Ishikawa (cell line): ENCODE results near the gene OXCT2.

ENCODE experiments used
- CEBPB ChIP-seq: IDR thresholded peaks from 2 replicates; pipeline ENCODE4 v1.6.1; 2012
- CREB1 ChIP-seq: IDR thresholded peaks from 2 replicates; pipeline ENCODE4 v1.6.1; 2012; ENCODE audit warnings: low read depth
- EGR1 ChIP-seq: IDR thresholded peaks from 2 replicates; pipeline ENCODE4 v1.6.1; 2012
- EP300 ChIP-seq: IDR thresholded peaks from 2 replicates; pipeline ENCODE4 v1.6.1; 2012; ENCODE audit warnings: borderline replicate concordance
- FOXM1 ChIP-seq: IDR thresholded peaks from 2 replicates; pipeline ENCODE4 v1.6.1; 2012; ENCODE audit warnings: low read depth, borderline replicate concordance
- MAX ChIP-seq: IDR thresholded peaks from 2 replicates; pipeline ENCODE4 v1.6.1; 2012
- NFIC ChIP-seq: IDR thresholded peaks from 2 replicates; pipeline ENCODE4 v1.6.1; 2012
- RAD21 ChIP-seq: IDR thresholded peaks from 2 replicates; pipeline ENCODE4 v1.6.1; 2012; ENCODE audit warnings: low read depth
- REST ChIP-seq: IDR thresholded peaks from 2 replicates; pipeline ENCODE4 v1.6.1; 2012; ENCODE audit warnings: low read depth, mild to moderate bottlenecking
- TAF1 ChIP-seq: IDR thresholded peaks from 2 replicates; pipeline ENCODE4 v1.6.1; 2012; ENCODE audit warnings: low read depth, mild to moderate bottlenecking
- TCF12 ChIP-seq: IDR thresholded peaks from 2 replicates; pipeline ENCODE4 v1.6.1; 2012; ENCODE audit warnings: low read depth
- TEAD4 ChIP-seq: IDR thresholded peaks from 2 replicates; pipeline ENCODE4 v1.6.1; 2012
- YY1 ChIP-seq: IDR thresholded peaks from 2 replicates; pipeline ENCODE4 v1.6.1; 2012; ENCODE audit warnings: low read depth
- ZBTB7A ChIP-seq: IDR thresholded peaks from 2 replicates; pipeline ENCODE4 v1.6.1; 2012; ENCODE audit warnings: low read depth
- TF ChIP-seq, protein P1 (sequence below): IDR thresholded peaks from 2 replicates; pipeline ENCODE4 v1.6.1; 2012

OXCT2 gene

GRCh38 chr1:39782103-39782502, 11.0 kb upstream of the OXCT2 start:
- TF ChIP-seq EP300 (no peak), NFIC (no peak), TAF1 (no peak), FOXM1 (no peak), RAD21 (no peak), EGR1 (no peak), ZBTB7A (no peak), TCF12 (no peak), CEBPB (no peak), YY1 (no peak), MAX (no peak), REST (no peak), CREB1 (no peak), TEAD4 (no peak)
- TF ChIP-seq, protein P1, sequence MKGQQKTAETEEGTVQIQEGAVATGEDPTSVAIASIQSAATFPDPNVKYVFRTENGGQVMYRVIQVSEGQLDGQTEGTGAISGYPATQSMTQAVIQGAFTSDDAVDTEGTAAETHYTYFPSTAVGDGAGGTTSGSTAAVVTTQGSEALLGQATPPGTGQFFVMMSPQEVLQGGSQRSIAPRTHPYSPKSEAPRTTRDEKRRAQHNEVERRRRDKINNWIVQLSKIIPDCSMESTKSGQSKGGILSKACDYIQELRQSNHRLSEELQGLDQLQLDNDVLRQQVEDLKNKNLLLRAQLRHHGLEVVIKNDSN = no peak

- TF ChIP-seq NFIC = no peak
- TF ChIP-seq TEAD4 = no peak
- TF ChIP-seq MAX = no peak
- TF ChIP-seq FOXM1 = no peak
- no peak for TF ChIP-seq REST
- no peak for TF ChIP-seq YY1
- TF ChIP-seq CREB1 = no peak
- TF ChIP-seq EGR1 = no peak
- no peak for TF ChIP-seq TCF12
- TF ChIP-seq, protein P1 = no peak
- no peak for TF ChIP-seq CEBPB
- no peak for TF ChIP-seq RAD21
- no peak for TF ChIP-seq TAF1
Observed at GRCh38 chr1:39781349-39781715, 10.2 kb upstream of the OXCT2 start.

DNA sequence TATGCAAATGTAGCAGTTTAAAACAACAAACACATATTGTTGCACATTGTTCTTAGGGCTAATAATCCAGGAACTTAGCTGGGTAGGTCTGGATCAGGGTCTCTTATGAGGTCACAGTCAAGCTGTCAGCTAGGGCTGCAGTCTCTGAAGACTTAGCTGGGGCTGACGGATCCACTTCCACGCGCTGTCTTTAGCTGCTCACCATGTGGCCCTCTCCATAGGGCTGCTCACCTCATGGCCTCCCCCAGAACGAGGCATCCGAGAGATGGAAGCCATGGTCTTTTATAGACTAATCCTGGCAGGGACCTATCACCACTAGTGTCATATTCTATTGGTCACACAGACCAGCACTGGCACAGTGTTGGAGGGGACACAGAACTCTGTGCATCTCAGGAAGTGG, 8.7 kb upstream of the OXCT2 start:
- TF ChIP-seq TCF12 = no peak
- no peak for TF ChIP-seq YY1
- no peak for TF ChIP-seq EGR1
- TF ChIP-seq EP300 = no peak
- no peak for TF ChIP-seq ZBTB7A
- TF ChIP-seq CREB1 = no peak
- TF ChIP-seq FOXM1 = no peak
- no peak for TF ChIP-seq NFIC

DNA sequence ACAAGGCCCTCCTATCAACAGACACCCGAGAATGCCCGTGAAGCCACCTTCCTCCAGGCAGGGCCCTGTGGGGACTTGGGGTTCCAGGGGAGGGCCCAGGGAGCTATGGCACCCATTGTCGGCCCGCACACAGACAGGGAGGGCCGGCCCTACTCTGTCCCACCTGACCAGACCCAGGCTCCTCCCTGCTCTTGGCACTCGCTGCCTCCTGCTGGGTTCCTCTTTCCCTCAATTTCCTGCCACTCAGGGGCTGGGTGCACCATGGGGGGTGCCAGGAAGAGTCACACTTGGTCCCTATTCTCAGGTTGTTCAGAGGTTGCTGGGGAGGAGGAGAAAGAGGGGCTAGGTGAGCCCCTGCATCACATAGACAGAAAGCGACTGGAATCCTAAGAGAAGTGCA, 8.0 kb upstream of the OXCT2 start:
- TF ChIP-seq RAD21 (no peak), YY1 (no peak), TCF12 (no peak), NFIC (no peak), EGR1 (no peak), TAF1 (no peak), REST (no peak), EP300 (no peak), FOXM1 (no peak), CREB1 (no peak)

- TF ChIP-seq TEAD4 = no peak
- no peak for TF ChIP-seq RAD21
- no peak for TF ChIP-seq MAX
Observed at GRCh38 chr1:39777306-39777705, 6.2 kb upstream of the OXCT2 start.
